ENCODE data around the gene HS1BP3. TPM values are rescaled to one million over a fixed set of nuclear protein-coding genes. Genes with fewer than 3 reads are reported as not detected.

HS1BP3 gene
- total RNA-seq, 3 donors from 2014 or later (not counting 1 experiment from before 2014, with no cell fraction given), result 17.4 to 25.7 (median 22.8) TPM

DNA sequence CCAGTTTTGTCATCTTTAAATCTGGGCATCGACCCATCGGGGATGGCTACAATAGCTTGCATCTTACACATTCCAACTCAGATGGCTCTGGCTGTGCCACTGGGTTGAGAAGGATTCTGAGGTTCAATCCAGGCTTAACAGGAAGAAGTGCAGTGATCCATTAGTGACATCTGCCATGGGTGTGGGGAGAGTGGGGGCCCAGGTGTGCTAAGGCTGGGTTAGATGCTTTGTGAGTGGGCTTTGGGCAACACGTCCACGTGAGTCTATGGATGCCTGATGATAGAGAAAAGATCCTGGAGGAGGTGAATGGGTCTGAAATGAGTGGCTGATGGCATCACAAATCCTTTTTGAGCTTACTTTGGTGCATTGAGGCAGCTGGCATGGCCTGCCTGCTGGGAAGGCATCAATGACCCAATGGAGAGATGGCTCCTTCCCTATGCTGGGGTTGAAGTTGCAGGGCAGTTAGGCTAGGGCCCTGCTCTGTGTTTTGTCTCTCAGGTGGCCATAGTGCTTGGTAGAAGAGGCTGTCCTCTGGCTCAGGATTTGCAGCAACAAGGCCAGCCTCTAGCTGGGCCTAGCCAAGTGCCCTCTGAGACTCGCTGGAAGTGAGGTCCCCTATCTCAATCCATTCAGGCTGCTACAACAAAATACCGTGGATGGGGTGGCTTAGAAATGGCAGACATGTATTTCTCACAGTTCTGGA is 56.7 kb downstream of the HS1BP3 start:
- H3K27ac ChIP-seq (ENCODE audit: low read length), result no peak overlapping the region
- WGBS (ENCODE audit: insufficient coverage), result 94% methylated on average over 6 of the region's 6 CpGs
- ATAC-seq (no peak), DNase-seq (no peak)
- H3K4me3 ChIP-seq (ENCODE audit: low read length), result no peak overlapping the region
- Mint-ChIP-seq H3K4me3 (no peak overlapping the region), H3K36me3 (no peaks in the 10 kb centered on the region), H3K27me3 (ENCODE audit: low read depth in 2 of 2) (no peaks in the 10 kb centered on the region), H3K4me1 (peaks cover 27 to 37% of the 10 kb centered on the region in 2 donors), H3K9me3 (no peaks in the 10 kb centered on the region), H3K27ac (peak overlapping the region; percentile 71 to 98)
- TF ChIP-seq, protein P1, sequence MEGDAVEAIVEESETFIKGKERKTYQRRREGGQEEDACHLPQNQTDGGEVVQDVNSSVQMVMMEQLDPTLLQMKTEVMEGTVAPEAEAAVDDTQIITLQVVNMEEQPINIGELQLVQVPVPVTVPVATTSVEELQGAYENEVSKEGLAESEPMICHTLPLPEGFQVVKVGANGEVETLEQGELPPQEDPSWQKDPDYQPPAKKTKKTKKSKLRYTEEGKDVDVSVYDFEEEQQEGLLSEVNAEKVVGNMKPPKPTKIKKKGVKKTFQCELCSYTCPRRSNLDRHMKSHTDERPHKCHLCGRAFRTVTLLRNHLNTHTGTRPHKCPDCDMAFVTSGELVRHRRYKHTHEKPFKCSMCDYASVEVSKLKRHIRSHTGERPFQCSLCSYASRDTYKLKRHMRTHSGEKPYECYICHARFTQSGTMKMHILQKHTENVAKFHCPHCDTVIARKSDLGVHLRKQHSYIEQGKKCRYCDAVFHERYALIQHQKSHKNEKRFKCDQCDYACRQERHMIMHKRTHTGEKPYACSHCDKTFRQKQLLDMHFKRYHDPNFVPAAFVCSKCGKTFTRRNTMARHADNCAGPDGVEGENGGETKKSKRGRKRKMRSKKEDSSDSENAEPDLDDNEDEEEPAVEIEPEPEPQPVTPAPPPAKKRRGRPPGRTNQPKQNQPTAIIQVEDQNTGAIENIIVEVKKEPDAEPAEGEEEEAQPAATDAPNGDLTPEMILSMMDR (IDR thresholded peaks at IDR 0.05), result no peak
- H3K27me3 ChIP-seq (ENCODE audit: control insufficient read depth, insufficient read depth, low read length), result no peaks in the 10 kb centered on the region
- intact Hi-C loops (cut with micrococcal nuclease), result no loop called here
- H3K4me1 ChIP-seq (ENCODE audit: control insufficient read depth, insufficient read depth, low read length), result peaks cover 38% of the 10 kb centered on the region
- H3K36me3 ChIP-seq (ENCODE audit: control insufficient read depth, insufficient read depth, low read length), result no peaks in the 10 kb centered on the region
- no peaks in the 10 kb centered on the region for H3K9me3 ChIP-seq (ENCODE audit: control insufficient read depth, insufficient read depth, low read length)

DNA sequence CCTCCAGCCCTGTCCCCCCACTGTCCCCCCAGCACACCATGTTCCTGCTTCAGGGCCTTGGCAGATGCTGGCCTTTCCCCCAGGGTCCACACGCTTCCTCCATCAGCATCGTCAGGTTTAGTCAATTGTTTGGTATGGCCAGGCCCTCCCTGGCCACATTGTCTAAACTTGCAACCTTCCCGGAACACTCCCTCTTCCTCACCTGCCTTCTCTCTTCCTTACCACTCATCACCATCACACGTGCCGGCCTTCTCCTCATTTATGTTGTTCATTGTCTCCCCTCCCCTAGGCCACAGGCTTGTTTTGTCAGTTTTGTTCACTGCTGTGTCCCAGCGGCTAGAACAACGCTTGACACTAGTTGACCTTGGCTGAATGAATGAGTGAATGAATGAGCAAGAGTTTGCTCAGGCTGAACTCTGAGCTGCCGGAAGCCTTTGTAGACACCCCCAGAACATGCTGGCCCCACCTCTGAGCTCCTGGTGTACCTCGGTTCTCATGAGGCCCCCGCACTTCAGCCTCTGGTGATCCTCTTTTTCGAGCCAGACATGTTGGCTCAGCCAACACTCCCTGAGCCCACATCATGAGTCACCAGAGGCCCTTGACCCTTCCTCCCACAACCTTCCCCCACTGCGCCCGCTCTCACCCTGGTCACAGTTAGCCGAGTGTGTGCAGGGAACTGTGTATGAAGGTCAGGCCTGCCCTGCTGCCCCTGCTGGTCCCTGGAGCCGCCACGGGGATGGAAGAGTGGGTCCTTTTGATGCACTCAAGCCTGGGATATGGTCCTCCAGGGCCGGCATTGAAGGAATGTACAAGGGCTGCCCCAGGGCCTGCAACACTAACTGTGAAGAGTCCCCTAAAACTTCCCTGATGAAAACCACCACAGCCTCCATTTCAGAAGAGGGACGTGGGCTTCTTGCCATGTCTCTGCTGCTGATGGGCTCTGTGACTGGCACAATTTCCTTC is 57.5 kb downstream of the HS1BP3 start:
- peaks cover 0 to 3% of the 10 kb centered on the region in 2 donors for H3K27me3 Mint-ChIP-seq (ENCODE audit: low read depth in 2 of 2)
- Histone ChIP-seq H3K27ac (ENCODE audit: low read length) (no peak overlapping the region), H3K27me3 (ENCODE audit: control insufficient read depth, insufficient read depth, low read length) (no peaks in the 10 kb centered on the region), H3K9me3 (ENCODE audit: control insufficient read depth, insufficient read depth, low read length) (no peaks in the 10 kb centered on the region), H3K36me3 (ENCODE audit: control insufficient read depth, insufficient read depth, low read length) (no peaks in the 10 kb centered on the region), H3K4me3 (ENCODE audit: low read length) (no peak overlapping the region), H3K4me1 (ENCODE audit: control insufficient read depth, insufficient read depth, low read length) (peaks cover 38% of the 10 kb centered on the region)
- no peaks in the 10 kb centered on the region for H3K9me3 Mint-ChIP-seq
- H3K4me1 Mint-ChIP-seq, result peaks cover 27 to 39% of the 10 kb centered on the region in 2 donors
- intact Hi-C loops (cut with micrococcal nuclease), result no loop called here
- TF ChIP-seq, protein P1 (IDR thresholded peaks at IDR 0.05), result no peak
- ATAC-seq, result no peak
- no peak overlapping the region for H3K4me3 Mint-ChIP-seq
- H3K36me3 Mint-ChIP-seq, result no peaks in the 10 kb centered on the region
- no peak for DNase-seq
- H3K27ac Mint-ChIP-seq, result peak overlapping the region; percentile 71 to 98
- WGBS (ENCODE audit: insufficient coverage), result 89% methylated on average over 17 of the region's 18 CpGs

DNA sequence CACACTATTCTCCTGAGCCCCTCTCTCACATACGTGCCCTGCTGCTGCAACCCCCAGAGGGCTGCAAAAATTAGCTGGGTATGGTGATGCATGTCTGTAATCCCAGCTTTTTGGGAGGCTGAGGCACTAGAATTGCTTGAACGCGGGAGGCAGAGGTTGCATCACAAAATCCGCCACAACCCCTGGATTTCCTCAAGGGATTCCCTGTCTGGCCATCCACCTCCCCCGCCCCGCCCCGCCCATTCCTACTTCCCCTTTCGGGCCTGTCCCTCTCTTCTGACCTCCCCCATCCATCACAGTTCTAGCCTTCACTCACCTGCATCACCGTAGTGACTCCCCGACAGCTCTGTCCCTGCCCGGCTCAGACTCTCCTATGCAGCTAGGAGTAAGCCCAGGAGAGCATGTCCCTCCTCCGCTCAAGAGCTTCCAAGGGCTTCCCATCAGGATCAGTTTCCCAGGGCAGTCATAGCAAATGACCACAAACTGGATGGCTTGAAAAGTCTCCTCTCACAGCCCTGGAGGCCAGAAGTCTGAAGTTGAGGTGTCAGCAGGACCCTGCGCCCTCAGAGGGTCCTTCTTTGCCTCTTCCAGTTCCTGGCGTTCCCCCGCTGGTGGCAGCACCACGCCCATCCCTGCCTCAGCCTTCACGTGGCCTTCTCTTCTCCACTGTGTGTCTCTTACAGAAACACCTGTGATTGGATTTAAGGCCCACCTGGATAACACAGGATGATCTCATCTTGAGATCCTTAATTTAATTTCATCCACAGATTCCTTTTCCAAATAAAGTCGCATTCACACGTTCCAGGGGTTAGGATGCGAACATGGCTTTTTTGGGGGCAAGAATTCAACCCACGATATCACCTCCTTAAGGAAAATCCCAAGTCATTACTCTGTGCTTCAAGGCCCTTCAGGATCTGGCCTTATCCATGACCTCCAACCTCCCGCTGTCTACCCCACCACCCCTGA is 58.5 kb downstream of the HS1BP3 start:
- no peak for ATAC-seq
- H3K4me1 Mint-ChIP-seq, result peaks cover 27 to 39% of the 10 kb centered on the region in 2 donors
- TF ChIP-seq, protein P1 (IDR thresholded peaks at IDR 0.05), result no peak
- intact Hi-C loops (cut with micrococcal nuclease), result no loop called here
- H3K27me3 Mint-ChIP-seq (ENCODE audit: low read depth in 2 of 2), result peaks cover 0 to 3% of the 10 kb centered on the region in 2 donors
- H3K9me3 Mint-ChIP-seq, result no peaks in the 10 kb centered on the region
- H3K4me3 ChIP-seq (ENCODE audit: low read length), result no peak overlapping the region
- no peaks in the 10 kb centered on the region for H3K36me3 Mint-ChIP-seq
- no peak overlapping the region for H3K27ac Mint-ChIP-seq
- no peak for DNase-seq
- H3K27me3 ChIP-seq (ENCODE audit: control insufficient read depth, insufficient read depth, low read length), result no peaks in the 10 kb centered on the region
- 87% methylated on average over 22 of the region's 22 CpGs for WGBS (ENCODE audit: insufficient coverage)
- peaks cover 38% of the 10 kb centered on the region for H3K4me1 ChIP-seq (ENCODE audit: control insufficient read depth, insufficient read depth, low read length)
- H3K27ac ChIP-seq (ENCODE audit: low read length), result no peak overlapping the region
- no peaks in the 10 kb centered on the region for H3K9me3 ChIP-seq (ENCODE audit: control insufficient read depth, insufficient read depth, low read length)
- H3K4me3 Mint-ChIP-seq, result no peak overlapping the region
- no peaks in the 10 kb centered on the region for H3K36me3 ChIP-seq (ENCODE audit: control insufficient read depth, insufficient read depth, low read length)

All from natural killer cell (primary cell).